Right lobe of liver (tissue), 4 donors: ENCODE results near the gene TLE1.

Experiments
- CTCF ChIP-seq, 4 donors: fragments of 200-600 bp in 3 of 4; fragments of 450-650 bp in 1 of 4; IDR thresholded peaks; one replicate each; pipeline versions ENCODE4 v1.5.1 to v1.8.0; 2016 to 2022; ENCODE audit warnings: antibody characterized with exemption in 4 of 4, mild to moderate bottlenecking in 2 of 4
- POLR2A ChIP-seq: fragments of 450-650 bp; IDR thresholded peaks from one replicate; pipeline ENCODE4 v1.6.1; 2017; ENCODE audit warnings: antibody characterized with exemption, mild to moderate bottlenecking
- donor health status: DM: no; HTN: no; CAD: no.
- donor health status: DM: no; HTN: no; CAD: no.
- donor health status: DM: no; HTN: yes; CAD: no.

GRCh38 chr9:81683238-81683637 is 6.1 kb downstream of the TLE1 start:
- no peak for TF ChIP-seq POLR2A
- TF ChIP-seq CTCF (IDR thresholded peaks at IDR 0.05), result no peak
